Measurements from ENCODE around the gene ATPAF2.
A peak's percentile ranks its signal among the peaks of the same experiment; 100 is the strongest.

The ATPAF2 gene

GRCh38 chr17:18074566-18075272, 35.8 kb upstream of the ATPAF2 start:
- no peaks in the 10 kb centered on the region for H3K36me3 ChIP-seq (replicated peaks)
- no peak overlapping the region for H3K27ac ChIP-seq
- H3K4me3 ChIP-seq (ENCODE audit: low read depth, low read length) = no peak overlapping the region
- TF ChIP-seq, protein P1, sequence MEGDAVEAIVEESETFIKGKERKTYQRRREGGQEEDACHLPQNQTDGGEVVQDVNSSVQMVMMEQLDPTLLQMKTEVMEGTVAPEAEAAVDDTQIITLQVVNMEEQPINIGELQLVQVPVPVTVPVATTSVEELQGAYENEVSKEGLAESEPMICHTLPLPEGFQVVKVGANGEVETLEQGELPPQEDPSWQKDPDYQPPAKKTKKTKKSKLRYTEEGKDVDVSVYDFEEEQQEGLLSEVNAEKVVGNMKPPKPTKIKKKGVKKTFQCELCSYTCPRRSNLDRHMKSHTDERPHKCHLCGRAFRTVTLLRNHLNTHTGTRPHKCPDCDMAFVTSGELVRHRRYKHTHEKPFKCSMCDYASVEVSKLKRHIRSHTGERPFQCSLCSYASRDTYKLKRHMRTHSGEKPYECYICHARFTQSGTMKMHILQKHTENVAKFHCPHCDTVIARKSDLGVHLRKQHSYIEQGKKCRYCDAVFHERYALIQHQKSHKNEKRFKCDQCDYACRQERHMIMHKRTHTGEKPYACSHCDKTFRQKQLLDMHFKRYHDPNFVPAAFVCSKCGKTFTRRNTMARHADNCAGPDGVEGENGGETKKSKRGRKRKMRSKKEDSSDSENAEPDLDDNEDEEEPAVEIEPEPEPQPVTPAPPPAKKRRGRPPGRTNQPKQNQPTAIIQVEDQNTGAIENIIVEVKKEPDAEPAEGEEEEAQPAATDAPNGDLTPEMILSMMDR (IDR thresholded peaks at IDR 0.05; ENCODE audit: low read depth, low read length, missing control alignments) = no peak
- DNase-seq = no peak
- in situ Hi-C loops (cut with HindIII; ENCODE audit: low pct_ligation_motif_present, low sequenced_read_pairs) = no loop called here
- peaks cover 1% of the 10 kb centered on the region for H3K27me3 ChIP-seq (replicated peaks)

GRCh38 chr17:18071751-18072150, 32.8 kb upstream of the ATPAF2 start:
- DNase-seq = no peak
- in situ Hi-C loops (cut with HindIII; ENCODE audit: low pct_ligation_motif_present, low sequenced_read_pairs) = no loop called here

GRCh38 chr17:18070861-18071340, 31.9 kb upstream of the ATPAF2 start:
- Histone ChIP-seq H3K36me3 (replicated peaks) (no peaks in the 10 kb centered on the region), H3K27me3 (replicated peaks) (peaks cover 1% of the 10 kb centered on the region), H3K27ac (no peak overlapping the region), H3K4me3 (ENCODE audit: low read depth, low read length) (peak overlapping the region; percentile 35)
- DNase-seq = peak; percentile 39
- TF ChIP-seq, protein P1 (IDR thresholded peaks at IDR 0.05; ENCODE audit: low read depth, low read length, missing control alignments) = no peak
- in situ Hi-C loops (cut with HindIII; ENCODE audit: low pct_ligation_motif_present, low sequenced_read_pairs) = no loop called here

More at GRCh38 chr17:18071751-18072150, 32.8 kb upstream of the ATPAF2 start:
- no peaks in the 10 kb centered on the region for H3K36me3 ChIP-seq (replicated peaks)
- peaks cover 1% of the 10 kb centered on the region for H3K27me3 ChIP-seq (replicated peaks)
- no peak overlapping the region for H3K4me3 ChIP-seq (ENCODE audit: low read depth, low read length)
- TF ChIP-seq, protein P1 (IDR thresholded peaks at IDR 0.05; ENCODE audit: low read depth, low read length, missing control alignments) = no peak
- no peak overlapping the region for H3K27ac ChIP-seq

DNA sequence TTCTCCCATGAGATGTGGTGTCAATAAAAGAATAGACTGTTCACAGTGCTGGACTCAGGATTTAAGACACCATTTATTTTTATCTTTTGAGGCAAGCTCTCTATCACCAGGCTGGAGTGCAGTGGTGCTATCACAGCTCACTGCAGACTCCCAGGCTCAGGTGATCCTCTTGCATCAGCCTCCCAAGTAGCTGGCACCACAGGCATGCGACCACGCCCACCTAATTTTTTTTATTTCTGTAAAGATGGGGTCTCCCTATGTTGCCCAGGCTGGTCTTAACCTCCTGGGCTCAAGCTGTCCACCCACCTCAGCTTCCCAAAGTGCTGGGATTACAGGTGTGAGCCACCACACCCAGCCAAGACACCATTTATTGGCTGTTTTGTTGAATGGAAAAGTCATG, 30.1 kb upstream of the ATPAF2 start:
- Histone ChIP-seq H3K27ac (no peak overlapping the region), H3K4me3 (ENCODE audit: low read depth, low read length) (no peak overlapping the region), H3K27me3 (replicated peaks) (no peaks in the 10 kb centered on the region), H3K36me3 (replicated peaks) (peaks cover 10% of the 10 kb centered on the region)
- TF ChIP-seq, protein P1 (IDR thresholded peaks at IDR 0.05; ENCODE audit: low read depth, low read length, missing control alignments) = no peak
- no peak for DNase-seq
- in situ Hi-C loops (cut with HindIII; ENCODE audit: low pct_ligation_motif_present, low sequenced_read_pairs) = no loop called here

DNA sequence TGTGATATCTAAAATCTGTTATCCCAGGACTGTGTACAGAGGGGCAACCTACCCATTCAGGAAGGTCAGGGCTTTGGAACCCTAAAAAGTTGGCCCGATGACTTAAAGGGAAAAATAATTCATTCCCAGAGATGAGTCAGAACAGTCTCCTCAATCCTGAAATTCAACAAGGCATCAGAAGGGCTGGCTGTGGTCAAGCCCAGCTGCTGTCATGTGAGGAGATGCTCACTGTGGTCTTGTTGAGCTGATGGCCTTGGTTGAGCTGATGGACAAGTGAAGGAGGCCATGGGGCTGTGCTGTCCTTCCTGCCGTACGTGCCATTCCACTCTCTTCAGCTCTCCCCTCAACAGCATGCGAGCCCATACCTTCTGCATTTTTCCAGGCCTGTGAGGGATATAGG, 27.9 kb upstream of the ATPAF2 start:
- peaks cover 12% of the 10 kb centered on the region for H3K36me3 ChIP-seq (replicated peaks)
- H3K27me3 ChIP-seq (replicated peaks) = no peaks in the 10 kb centered on the region
- no peak overlapping the region for H3K27ac ChIP-seq
- DNase-seq = no peak
- H3K4me3 ChIP-seq (ENCODE audit: low read depth, low read length) = no peak overlapping the region
- in situ Hi-C loops (cut with HindIII; ENCODE audit: low pct_ligation_motif_present, low sequenced_read_pairs) = no loop called here
- TF ChIP-seq, protein P1 (IDR thresholded peaks at IDR 0.05; ENCODE audit: low read depth, low read length, missing control alignments) = no peak

DNA sequence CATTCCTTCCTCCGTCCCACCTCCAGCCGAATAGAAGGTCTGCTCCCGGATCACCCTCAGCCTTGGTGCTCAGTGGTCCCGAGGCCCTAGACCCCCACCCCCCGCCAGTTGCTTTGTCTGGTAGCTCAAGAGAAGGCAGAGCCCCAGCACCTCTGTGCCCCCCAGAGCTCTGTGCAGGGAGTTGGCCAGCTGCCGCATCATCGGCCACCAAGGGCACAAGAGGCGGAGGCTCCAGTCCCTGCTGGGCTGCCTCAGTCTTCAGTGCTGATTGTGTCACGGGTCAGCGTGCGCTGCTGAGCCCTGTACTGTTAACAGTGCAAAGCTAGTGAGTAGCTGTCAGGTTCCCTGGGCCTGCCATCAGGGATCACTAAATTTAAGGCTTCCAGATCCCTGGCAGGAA, 26.6 kb upstream of the ATPAF2 start:
- no peak for DNase-seq
- TF ChIP-seq, protein P1 (IDR thresholded peaks at IDR 0.05; ENCODE audit: low read depth, low read length, missing control alignments) = no peak
- no peak overlapping the region for H3K27ac ChIP-seq
- peaks cover 12% of the 10 kb centered on the region for H3K36me3 ChIP-seq (replicated peaks)
- in situ Hi-C loops (cut with HindIII; ENCODE audit: low pct_ligation_motif_present, low sequenced_read_pairs) = no loop called here
- H3K4me3 ChIP-seq (ENCODE audit: low read depth, low read length) = no peak overlapping the region
- no peaks in the 10 kb centered on the region for H3K27me3 ChIP-seq (replicated peaks)

Measured in brain microvascular endothelial cell (primary cell).